Activated CD8-positive, alpha-beta T cell treated with anti-CD3 and anti-CD28 coated beads for 36 hours (primary cell): Measurements from ENCODE around the gene TMEM217. TPM values are rescaled to one million over a fixed set of nuclear protein-coding genes. Genes with fewer than 3 reads are reported as not detected.
A peak's percentile ranks its signal among the peaks of the same experiment; 100 is the strongest.

Experiments
- ATAC-seq: fragments of 200-7000 bp; cut with Tn5 transposase; one replicate; pipeline ENCODE4 v1.10.0; 2021; ENCODE audit warnings: mild to moderate bottlenecking, moderate library complexity
- CTCF ChIA-PET: fragments of 350-600 bp; sonication (Branson Sonifier 250); formaldehyde crosslinking; loops from one replicate; lab custom pipeline; 2021; ENCODE audit warnings: antibody characterized with exemption; lab: Charles Lee
- POLR2A ChIA-PET: fragments of 350-600 bp; sonication (Branson Sonifier 250); formaldehyde crosslinking; loops from one replicate; lab custom pipeline; 2021; ENCODE audit warnings: antibody characterized with exemption; lab: Charles Lee
- DNase-seq: peaks from one replicate; pipeline ENCODE4 v3.0.0-alpha.2; 2020
- H3K27ac Mint-ChIP-seq: one replicate; pipeline ENCODE4 v1.8.0; 2021; ENCODE audit warnings: mild to moderate bottlenecking, mixed read lengths
- H3K27me3 Mint-ChIP-seq: one replicate; pipeline ENCODE4 v1.8.0; 2021; ENCODE audit warnings: mixed read lengths
- H3K36me3 Mint-ChIP-seq: one replicate; pipeline ENCODE4 v1.8.0; 2021; ENCODE audit warnings: low read depth, mixed read lengths
- H3K4me1 Mint-ChIP-seq: one replicate; pipeline ENCODE4 v1.8.0; 2021; ENCODE audit warnings: low read depth, mixed read lengths
- H3K4me3 Mint-ChIP-seq: one replicate; pipeline ENCODE4 v1.8.0; 2021; ENCODE audit warnings: mild to moderate bottlenecking, moderate library complexity, mixed read lengths
- H3K9me3 Mint-ChIP-seq: one replicate; pipeline ENCODE4 v1.8.0; 2021; ENCODE audit warnings: mixed read lengths
- intact Hi-C: fragments of 100-400 bp; cut with micrococcal nuclease; formaldehyde crosslinking; loops from one replicate; pipeline ENCODE4 v1.10.0; 2022
- total RNA-seq, 2 experiments: library from RNA; stranded (reverse); gene quantifications; one replicate each; pipeline ENCODE4 v1.2.3, GENCODE V29; 2021
- TF ChIP-seq, protein P1 (sequence below): fragments of 200-600 bp; IDR thresholded peaks from one replicate; pipeline ENCODE4 v1.8.0; 2022; ENCODE audit warnings: antibody characterized with exemption, mild to moderate bottlenecking

TMEM217 gene
- total RNA-seq, 2 experiments from 2014 or later, result 4.0 to 5.7 TPM

DNA sequence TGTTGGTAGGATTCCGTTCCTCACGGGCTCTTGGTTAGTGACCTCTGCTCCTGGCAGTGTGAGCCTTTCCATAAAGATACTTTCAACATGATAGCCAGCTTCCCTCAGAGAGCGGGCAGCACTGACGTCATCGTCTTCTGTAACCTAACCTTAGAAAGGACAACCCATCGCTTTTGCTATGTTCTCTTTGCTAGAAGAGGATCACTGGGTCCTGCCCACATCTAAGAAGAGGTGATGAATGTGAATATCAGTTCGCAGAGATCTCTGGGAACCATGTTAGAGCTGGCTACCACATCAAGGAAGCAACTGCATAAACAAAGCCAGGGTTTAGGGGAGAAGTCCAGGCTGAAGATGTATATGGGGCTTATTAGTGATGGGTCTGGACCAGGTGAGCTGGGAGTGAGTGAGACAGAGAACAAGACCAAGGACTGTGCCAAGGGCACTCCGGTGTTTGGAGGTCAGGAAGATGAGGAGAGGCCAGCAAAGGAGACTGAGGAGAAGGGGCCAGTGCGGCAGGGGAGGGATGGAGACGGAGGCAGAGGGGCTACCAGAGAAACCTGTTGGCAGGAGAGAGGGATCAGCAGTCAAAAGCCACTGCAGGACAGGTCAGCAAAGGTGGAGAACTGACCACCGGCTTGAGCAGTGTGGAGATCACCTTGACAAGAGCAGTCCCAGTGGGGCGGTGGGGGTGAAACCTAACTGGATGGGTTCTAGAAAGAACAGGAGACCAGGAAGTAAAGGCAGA is 48.3 kb downstream of the TMEM217 start:
- Mint-ChIP-seq H3K4me1 (peaks cover 53% of the 10 kb centered on the region), H3K9me3 (no peaks in the 10 kb centered on the region), H3K4me3 (peak overlapping the region; percentile 11), H3K36me3 (no peaks in the 10 kb centered on the region), H3K27me3 (no peaks in the 10 kb centered on the region), H3K27ac (peak overlapping the region; percentile 89)
- DNase-seq, result peak; percentile 85
- ChIA-PET POLR2A (interaction anchor here (0.6 to 11.8 kb wide), 17 partner anchors 11 to 191 kb away, joined by 3 to 222 read pairs (median 4); partner anchors contain the start of gene PIM1), CTCF (interaction anchor here (0.7 to 23.4 kb wide), 46 partner anchors 8 to 451 kb away, joined by 3 to 784 read pairs (median 5); partner anchors contain the start of genes C6orf89, MTCH1, PIM1 and PPIL1)
- intact Hi-C loops, result loop anchor here (1.0 to 10.0 kb wide), 5 partner anchors 37 to 445 kb away; partner anchors contain the start of gene C6orf89
- TF ChIP-seq, protein P1, sequence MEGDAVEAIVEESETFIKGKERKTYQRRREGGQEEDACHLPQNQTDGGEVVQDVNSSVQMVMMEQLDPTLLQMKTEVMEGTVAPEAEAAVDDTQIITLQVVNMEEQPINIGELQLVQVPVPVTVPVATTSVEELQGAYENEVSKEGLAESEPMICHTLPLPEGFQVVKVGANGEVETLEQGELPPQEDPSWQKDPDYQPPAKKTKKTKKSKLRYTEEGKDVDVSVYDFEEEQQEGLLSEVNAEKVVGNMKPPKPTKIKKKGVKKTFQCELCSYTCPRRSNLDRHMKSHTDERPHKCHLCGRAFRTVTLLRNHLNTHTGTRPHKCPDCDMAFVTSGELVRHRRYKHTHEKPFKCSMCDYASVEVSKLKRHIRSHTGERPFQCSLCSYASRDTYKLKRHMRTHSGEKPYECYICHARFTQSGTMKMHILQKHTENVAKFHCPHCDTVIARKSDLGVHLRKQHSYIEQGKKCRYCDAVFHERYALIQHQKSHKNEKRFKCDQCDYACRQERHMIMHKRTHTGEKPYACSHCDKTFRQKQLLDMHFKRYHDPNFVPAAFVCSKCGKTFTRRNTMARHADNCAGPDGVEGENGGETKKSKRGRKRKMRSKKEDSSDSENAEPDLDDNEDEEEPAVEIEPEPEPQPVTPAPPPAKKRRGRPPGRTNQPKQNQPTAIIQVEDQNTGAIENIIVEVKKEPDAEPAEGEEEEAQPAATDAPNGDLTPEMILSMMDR, result no peak
- peak; percentile 61 for ATAC-seq

DNA sequence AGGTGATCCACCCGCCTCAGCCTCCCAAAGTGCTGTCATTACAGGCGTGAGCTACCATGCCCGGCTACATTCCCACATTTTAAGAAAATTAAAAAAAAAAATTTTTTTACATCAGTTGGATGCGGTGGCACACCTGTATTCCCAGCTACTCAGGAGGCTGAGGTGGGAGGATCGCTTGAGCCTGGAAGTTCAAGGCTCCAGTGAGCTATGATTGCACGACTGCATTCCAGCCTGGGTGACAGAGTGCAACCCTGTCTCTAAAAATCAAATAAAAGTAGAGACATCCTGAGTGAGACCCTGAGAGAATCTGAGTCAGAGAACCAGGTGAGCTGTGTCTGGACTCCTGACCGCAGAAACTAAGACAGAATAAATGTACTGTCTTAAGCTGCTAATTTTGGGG is 49.2 kb downstream of the TMEM217 start:
- ChIA-PET POLR2A (interaction anchor here (0.6 to 11.8 kb wide), 12 partner anchors 10 to 190 kb away, joined by 3 to 222 read pairs (median 6); partner anchors contain the start of gene PIM1), CTCF (interaction anchor here (0.7 to 23.4 kb wide), 24 partner anchors 9 to 450 kb away, joined by 3 to 784 read pairs (median 6); partner anchors contain the start of genes PIM1 and PPIL1)
- no peak overlapping the region for H3K4me3 Mint-ChIP-seq
- TF ChIP-seq, protein P1, result no peak
- H3K4me1 Mint-ChIP-seq, result peaks cover 60% of the 10 kb centered on the region
- H3K9me3 Mint-ChIP-seq, result no peaks in the 10 kb centered on the region
- H3K36me3 Mint-ChIP-seq, result no peaks in the 10 kb centered on the region
- H3K27ac Mint-ChIP-seq, result peak overlapping the region; percentile 89
- no peak for DNase-seq
- H3K27me3 Mint-ChIP-seq, result no peaks in the 10 kb centered on the region
- intact Hi-C loops, result loop anchor here (2.0 to 10.0 kb wide), 3 partner anchors 36 to 324 kb away; partner anchors contain the start of gene C6orf89
- ATAC-seq, result no peak

DNA sequence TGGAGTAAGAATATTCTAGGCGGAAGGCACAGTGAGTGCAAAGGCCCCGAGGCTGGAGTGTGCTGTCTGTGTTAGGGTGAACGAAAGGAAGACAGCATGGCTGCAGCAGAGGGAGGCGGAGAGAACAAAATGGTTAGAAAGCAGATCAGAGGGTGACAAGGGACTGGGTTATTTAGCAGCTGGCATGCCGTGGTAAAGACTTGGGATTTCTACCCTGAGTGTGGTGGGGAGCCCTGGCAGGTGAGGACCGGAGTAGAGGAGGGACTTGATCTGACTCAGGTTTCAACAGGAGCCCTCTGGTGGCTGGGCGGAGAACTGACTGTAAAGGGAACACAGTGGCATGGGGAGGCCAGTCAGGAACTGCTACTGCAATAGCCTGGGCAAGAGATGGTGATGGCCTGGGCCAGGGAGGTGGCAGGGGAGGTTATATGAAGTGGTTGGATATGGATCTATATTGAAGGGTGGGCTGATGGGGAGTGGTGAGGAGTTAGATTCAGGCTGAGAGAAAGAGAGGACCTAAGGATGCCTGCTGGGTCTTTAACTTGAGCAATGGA is 50.0 kb downstream of the TMEM217 start:
- TF ChIP-seq, protein P1, result peak; percentile 93
- H3K4me3 Mint-ChIP-seq, result no peak overlapping the region
- DNase-seq (peak; percentile 97), ATAC-seq (peak; percentile 76)
- intact Hi-C loops, result loop anchor here (2.0 to 10.0 kb wide), 3 partner anchors 35 to 323 kb away; partner anchors contain the start of gene C6orf89
- peak overlapping the region; percentile 86 for H3K27ac Mint-ChIP-seq
- peaks cover 65% of the 10 kb centered on the region for H3K4me1 Mint-ChIP-seq
- ChIA-PET POLR2A (interaction anchor here (1.5 to 11.8 kb wide), 6 partner anchors 9 to 189 kb away, joined by 4 to 222 read pairs (median 12); partner anchors contain the start of gene PIM1), CTCF (interaction anchor here (0.6 to 23.4 kb wide), 15 partner anchors 9 to 449 kb away, joined by 3 to 784 read pairs (median 4); partner anchors contain the start of genes PIM1, TBC1D22B and TMEM217)
- no peaks in the 10 kb centered on the region for H3K36me3 Mint-ChIP-seq
- no peaks in the 10 kb centered on the region for H3K9me3 Mint-ChIP-seq
- no peaks in the 10 kb centered on the region for H3K27me3 Mint-ChIP-seq

DNA sequence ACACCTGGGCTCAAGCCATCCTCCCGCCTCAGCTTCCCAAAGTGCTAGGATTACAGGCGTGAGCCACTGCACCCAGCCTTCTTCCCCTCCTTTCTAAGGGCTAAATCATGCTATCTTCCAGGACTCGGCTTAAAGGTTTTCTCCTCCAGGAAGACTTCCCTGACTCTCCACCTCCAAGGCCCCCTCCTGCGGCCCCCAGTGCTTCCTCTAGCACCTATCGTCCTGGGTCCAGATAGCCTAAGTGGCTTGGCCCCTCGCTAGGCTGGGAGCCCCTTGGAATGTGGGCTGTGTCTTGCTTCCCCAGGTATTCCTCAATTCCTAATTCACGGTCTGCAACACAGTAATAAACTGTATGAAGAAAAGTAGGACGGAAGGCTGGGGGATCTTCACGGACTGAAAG is 51.3 kb downstream of the TMEM217 start:
- Mint-ChIP-seq H3K27me3 (no peaks in the 10 kb centered on the region), H3K36me3 (no peaks in the 10 kb centered on the region), H3K27ac (peak overlapping the region; percentile 31), H3K4me3 (no peak overlapping the region), H3K9me3 (no peaks in the 10 kb centered on the region), H3K4me1 (peaks cover 78% of the 10 kb centered on the region)
- TF ChIP-seq, protein P1, result no peak
- ATAC-seq (no peak), DNase-seq (no peak)
- POLR2A ChIA-PET, result interaction anchor here (1.4 to 11.8 kb wide), 6 partner anchors 16 to 189 kb away, joined by 5 to 222 read pairs (median 8); partner anchors contain the start of gene PIM1
- CTCF ChIA-PET, result interaction anchor here (1.0 to 23.4 kb wide), 9 partner anchors 7 to 321 kb away, joined by 3 to 784 read pairs (median 25); partner anchors contain the start of genes C6orf89 and PIM1
- intact Hi-C loops, result loop anchor here (10.0 kb wide), 1 partner anchor 322 kb away; the partner anchor contains the start of gene C6orf89
